GM21367 (cell line): ENCODE measurements around the gene ATG13.

Source experiments
- ATAC-seq: cut with Tn5 transposase; IDR thresholded peaks from one replicate; pipeline ENCODE4 v1.9.1; 2021; ENCODE audit not compliant: unreplicated experiment

Gene ATG13

DNA sequence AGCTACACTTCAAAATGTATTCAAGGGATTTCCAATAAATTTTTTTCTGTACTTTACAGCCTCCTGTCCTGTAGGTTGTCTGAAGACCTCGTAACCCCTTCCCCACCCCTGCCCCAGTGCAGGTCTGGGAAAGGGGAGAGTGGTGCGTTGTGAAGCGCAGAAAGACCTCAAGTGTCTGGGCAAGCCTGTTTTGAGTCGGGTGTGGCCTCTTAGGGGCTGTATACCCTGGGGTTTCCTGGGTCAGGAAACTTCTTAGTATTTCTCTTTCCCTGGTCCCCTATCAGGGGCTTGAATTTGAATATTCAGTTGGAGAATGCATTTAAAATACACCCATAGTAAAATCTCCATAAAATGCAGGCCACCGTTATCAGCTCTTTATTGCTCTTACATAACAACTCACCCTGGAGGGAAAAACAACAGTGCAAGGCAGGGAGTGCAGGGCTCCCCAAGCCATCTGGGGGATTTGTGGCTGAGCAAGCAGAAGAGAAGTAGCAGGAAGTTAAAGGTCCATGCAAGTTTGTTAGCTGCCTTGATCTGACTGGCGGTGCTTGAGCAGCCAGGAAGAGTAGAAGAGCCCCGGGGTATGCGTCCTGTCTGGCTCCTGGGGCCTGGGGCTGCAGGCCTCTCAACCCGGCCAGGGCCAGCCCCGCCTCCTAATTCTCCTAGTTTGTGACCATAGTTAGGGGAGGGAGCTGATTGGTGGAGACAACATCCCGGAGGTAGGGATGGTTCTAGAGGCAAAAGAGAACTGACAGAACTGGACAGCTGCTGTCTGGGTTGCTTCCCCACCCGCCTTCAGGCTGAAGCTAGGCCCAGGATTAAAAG lies 57.3 kb downstream of the ATG13 start:
- ATAC-seq, result no peak

DNA sequence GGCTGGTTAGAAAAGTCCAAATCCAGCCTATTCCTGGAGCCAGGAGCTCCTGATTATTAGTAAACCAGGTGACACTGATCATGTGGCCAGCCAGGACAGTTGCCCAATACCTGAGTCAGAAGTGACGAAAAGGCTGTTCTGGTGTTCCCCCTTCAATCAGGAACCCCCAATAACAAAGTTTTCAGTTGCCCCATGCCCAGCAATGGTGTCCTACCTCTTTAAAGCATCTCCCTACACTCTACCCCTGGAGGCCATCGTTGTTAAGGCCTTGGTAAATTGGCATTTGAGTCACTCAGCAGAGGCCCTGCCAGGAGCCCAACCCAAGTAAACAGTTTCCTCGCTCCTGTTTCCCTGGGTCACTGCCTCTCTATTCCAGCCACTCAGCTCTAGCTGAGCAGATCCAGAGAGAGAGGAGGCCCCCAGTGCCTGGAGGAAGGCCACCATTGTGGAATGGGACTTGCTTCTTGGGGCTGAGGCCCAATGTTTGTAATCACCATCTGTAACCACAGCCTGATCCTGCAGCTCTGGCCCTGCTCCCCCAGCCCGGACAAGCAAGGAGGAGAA lies 58.0 kb downstream of the ATG13 start:
- ATAC-seq, result no peak

DNA sequence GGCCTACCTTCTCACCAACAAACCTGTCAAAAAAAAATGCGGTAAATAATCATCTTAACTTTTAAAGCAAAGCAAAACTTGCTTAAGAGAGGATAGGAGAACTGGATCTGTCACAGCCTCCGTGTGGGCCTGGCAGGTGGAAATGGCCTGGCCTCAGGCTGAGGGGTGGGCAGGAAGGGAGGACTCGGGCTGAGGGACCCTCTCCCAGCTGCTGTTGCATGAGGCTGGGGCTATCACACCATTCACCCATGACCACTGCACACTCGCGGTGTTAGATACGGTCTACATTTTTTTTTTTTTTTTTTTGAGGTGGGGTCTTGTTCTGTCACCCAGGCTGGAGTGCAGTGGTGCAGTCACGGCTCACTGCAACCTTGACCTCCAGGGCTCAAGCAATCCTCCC lies 58.6 kb downstream of the ATG13 start:
- ATAC-seq, result no peak

DNA sequence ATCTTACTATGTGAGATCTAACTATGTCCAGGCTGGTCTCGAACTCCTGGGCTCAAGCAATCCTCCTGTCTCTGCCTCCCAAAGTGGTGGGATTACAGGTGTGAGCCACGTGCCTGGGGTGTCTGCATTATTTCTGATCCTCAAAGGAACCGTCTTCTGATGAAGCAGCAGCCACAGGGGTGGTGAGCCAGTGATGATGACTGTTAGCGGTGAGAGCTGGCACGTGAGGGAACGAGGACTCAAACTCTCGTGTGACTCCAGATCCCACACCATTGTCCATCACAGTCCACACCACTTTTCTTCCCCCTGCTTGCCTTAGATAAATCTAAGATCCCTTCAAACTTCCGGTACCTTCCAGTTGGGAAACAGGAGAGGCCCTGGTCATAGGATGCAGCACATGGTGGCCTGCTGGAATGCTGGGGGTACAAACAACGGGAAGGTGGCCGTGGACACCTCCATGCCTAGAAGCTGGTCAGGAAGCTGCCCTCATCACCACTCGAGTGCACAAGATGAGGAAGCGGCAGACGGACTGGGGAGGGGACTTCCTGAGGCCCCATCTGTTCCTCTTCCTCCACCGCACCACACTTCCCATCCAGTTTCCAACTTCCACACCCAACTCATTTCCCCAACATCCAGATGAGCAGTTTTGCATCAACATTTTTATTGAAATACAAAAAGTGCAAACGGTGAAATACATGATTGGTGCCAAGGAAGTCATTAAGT lies 59.2 kb downstream of the ATG13 start:
- no peak for ATAC-seq

DNA sequence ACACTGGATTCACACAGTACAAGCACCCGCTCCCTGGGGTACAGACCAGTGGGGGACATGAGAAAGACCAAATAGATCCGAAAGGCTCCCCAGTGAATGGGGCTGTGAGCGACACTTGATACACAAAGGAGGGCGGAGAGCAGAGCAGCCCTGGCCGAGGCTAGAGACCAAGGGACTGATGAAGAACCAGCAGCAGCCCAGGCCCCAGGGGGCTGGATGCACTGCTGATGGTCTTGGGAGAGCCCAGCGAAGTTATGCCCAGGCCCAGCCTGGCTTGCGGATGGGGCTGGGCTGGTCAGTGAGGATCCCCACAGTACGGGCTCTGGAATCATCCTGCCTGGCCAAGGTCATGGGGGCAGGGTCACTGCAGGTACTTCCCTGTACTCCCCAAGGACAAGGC lies 59.8 kb downstream of the ATG13 start:
- ATAC-seq, result no peak

DNA sequence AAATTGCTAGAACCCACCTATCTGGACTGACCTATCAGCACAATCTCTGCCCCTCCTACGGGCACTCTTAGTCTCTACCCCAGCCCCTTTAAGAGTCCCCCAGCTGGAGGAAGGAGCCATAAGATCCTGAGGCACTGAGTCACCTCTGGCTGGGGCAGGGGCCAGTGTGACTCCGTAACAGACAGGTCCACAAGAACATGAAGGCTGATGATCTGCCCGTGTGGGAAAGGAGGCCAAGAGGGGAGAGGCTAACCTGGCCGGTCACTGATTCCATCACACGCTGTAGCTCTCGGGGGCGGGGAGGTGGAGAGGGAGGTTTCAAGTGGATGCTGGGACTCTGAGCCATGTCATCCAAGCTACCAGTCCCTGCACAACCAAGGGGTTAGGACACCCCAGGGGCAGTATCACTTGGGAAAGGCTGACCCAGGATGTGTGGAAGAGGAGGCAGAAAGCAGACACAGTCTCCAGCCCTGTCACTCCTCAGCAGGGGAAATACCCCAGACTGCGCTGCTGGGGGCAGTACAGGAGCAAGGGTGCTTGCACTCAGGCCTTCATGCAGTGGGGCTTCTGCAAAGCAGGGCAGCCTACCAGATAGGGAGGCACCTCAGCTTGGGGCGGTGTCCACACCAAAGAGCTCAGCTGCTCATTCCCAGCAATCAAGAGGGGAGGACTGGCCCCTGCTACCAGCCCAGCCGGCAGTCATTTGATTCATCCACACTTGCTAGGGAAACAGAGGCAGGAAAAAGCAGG lies 60.8 kb downstream of the ATG13 start:
- ATAC-seq, result no peak

DNA sequence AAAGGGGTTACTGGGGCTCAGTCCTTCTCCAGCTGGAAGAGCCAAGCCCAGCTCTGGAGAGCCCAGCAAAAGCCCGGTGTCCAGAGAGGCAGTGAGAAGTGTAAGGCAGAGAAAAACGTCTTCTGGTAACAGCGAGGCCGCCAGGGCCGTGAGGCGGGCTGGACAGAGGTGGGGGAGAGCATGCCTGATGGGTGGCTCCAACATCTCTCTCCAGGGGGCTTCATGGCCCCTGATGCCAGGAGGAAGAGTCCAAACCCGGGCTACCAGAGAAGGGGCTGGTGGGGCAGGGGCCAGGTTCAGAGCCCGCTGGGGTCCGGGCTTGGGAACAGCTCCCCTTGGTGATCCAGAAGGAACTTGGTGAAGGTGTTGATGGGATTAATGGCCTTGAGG lies 61.4 kb downstream of the ATG13 start:
- no peak for ATAC-seq

DNA sequence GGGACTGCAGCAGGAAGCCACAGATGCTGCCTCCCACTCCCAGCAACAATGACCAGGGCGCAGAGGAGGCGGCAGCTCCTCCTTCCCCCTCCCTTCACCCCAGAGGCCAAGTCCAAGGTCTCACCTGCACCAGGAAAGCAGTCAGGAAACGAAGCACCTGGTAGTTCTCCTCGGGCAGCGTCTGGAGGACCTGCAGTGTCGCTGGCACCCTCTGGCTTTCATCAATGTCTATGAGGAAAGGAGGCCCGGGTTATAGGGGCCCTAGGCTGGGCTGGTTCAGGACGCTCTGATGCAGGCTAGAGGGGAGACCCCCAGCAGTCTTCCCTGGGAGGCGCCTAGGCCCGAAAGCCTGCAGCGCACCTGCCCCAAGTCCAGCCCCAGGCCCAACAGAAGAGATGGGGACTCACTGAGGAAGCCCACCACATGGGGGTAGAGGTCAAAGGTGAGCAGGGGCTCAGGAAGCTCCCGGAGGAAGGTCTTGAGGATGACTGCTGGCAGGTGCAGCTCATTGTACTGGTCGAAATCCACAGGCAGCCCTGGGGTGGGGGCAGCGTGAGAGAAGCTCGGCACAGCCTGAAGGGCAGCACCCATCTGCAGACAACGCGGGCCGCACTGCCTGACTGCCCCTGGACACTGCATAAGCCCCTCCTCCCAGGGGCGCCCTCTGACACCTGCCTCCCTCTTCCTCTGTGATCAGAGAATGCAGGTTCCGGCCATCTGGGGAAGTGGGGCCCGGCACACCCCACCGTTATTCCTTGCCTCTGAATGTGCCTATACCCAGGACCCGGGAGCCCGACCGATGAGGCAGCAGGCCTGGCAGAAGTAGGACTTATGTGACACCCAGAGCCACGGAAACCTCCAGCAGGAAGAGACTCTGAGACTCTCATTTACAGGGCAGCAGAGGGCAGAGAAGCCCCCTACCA lies 62.1 kb downstream of the ATG13 start:
- ATAC-seq, result no peak

DNA sequence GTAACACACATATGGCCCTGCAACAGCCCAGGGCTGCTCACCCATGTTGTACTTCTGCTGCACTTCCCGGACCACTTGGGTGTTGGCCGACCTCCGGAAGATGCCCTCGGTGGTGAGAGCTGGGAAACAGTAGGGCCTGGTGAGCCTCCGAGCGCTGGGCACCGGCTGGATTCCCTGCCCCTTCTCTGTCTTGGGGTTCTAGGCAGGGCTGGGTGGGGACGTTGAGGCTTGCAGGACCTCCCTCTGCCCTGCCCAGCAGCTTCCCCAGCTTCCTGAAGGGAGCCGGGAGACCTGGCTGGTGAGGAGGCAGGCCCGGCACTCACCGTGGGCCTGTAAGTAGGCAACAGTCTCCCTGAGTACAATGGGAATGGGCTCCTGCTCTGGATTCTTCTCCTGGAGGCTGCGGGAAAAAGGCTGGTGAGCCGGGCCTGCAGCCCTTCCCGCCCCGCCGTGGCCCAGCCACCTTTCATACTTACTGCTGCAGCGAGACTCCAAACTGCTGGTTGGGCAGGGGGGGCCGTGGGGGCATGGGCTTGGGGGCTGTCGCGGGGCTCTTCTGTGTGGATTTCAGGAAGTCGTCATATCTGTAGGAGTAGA lies 62.9 kb downstream of the ATG13 start:
- no peak for ATAC-seq

DNA sequence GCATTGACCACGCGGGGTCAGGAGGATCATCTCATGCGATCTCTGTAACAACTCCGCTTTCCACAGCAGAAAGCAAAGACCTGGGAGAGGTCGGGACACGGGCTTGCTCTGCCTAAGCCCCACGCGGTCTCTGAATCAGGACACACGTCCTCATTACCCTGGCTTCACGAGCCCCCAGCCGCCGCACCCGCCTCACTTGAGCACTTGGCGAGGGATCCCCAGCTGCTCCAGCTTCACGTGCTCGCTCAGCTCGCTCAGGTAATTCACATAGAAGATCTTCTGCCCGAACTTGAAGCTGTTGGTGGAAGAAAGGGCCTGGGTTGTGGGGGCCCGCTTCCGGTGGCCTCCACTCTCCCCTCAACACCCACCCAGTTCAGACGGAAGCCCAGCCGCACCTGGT lies 63.5 kb downstream of the ATG13 start:
- ATAC-seq, result no peak

DNA sequence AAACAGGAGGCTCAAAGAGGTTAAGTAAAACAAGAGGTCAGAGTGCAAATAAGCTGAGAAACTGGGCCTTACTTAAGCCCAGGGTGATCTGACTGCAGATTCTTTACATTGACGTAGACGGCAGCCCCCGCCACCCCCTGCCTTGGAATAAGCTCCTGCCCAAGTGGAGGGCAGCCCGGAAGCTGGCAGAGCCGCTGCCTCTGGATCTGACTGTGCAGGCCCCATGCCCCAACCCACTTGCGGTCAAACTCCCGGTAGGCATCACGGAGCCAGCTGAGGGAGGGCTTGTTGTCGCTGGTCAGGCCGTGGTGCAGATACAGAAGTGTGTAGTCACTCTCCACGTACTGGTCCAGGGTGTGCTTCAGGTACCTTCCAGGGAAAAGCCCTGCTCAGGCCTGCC lies 64.5 kb downstream of the ATG13 start:
- ATAC-seq, result no peak

DNA sequence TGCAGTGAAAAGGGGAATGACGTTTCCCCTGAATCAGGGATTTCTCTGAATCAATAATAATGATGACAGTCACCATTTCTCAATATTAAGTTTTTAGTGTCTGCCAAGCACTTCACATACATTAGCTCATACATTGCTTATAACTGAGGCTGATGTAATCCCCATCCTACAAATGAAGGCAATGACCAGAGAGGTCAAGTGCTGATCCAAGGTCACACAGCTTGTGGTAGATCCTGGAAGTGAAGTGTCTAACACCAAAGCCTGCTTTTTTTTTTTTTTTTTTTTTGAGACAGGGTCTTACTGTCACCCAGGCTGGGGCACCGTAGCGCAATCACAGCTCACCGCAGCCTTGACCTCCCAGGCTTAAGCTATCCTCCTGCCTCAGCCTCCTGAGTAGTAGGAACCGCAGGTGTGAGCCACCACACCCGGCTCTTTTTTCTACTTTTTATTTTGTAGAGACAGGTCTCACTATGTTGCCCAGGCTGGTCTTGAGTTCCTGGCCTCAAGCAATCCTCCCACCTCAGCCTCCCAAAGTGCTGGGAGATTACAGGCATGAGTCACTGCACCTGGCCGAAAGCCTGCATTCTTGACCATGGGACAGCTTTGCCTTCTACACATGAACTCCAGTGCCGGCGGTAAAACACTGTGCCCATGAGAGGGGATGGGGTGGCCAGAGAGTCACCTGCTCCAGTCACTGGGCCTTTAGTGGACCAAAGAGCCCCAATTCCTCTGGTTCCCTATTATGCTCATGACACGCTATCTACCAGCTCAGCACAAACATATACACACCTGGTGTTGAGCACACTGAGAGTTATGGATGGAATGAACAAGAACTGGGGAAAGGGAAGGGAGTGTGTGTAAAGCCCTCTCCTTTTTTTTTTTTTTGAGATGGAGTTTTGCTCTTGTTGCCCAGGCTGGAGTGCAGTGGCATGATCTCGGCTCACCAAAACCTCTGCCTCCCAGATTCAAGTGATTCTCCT lies 65.7 kb downstream of the ATG13 start:
- ATAC-seq, result no peak

DNA sequence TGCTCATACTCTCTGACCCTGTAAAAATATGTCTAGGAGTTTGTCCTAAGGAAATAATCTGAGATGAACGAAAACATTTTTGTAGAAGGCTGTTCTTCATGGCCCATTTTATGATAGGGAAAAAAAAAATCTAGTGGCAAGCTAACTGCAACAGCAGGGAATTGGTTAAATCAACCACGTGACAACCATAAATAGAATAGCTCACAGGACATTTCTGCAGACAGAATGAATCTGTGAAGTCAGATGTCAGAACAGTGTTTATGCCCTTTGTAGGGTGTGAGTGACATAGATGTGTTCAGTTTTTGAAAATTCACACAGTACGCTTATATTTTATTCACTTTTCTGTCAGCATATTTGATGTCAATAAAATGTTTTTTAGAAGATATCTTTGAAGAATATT lies 67.0 kb downstream of the ATG13 start:
- ATAC-seq, result no peak

DNA sequence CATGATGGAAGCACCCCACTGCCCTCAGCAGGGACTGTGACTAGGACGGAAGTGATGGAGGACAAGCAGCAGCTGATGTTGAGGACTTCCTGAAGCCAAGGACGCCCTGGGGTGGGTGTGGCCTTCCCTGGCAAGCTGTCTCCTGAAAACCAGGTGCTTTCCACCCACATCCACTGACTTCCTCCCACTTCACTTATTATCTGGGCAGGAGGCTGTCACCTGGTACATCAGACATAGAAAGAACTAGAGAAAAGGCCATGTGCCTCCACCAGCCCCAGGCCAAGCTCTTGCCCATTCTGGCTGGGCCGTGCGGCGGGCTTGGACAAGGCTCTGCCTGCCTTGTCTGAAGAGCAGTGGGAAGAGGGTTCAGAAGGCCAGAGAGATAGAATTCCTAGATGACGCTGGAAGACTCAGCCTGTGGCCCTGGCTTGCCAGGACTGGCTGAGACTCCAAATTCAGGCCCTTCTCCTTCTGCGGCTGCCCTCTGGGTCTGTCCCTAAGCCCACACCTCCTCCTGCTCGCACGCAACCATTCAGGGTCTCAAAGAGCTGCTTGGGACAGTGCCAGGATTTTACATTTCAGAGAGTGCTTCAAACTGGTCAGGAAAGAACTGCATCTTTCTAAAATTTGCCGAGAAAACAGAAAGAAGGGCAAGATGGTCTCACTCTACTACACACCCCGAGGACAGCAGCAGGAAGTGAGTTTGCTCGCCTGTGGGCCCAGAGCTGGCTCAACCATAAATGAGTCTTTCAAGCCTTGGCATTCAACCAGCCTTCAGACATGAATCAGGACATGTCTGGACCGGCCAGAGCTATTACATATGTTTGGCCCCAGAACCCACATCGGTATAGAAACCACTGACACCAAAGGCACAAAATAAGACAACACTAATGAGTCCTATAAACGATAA lies 69.8 kb downstream of the ATG13 start:
- ATAC-seq, result no peak

DNA sequence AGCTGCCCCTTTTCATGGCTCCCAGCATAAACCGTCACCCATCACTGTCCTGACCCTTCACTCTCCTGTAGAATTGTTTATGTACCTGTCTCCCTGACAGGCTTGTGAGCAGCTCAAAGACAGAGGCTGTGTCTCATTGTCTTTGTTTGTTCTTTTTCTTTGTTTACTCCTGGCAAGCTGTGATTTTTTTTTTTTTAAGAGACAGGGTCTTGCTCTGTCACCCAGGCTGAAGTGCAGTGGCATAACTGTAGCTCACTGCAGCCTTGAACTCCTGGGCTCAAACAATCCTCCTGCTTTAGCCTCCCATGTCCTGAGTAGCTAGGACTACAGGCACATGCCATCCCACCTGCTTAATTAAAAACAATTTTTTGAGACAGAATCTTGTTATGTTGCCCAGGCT lies 73.3 kb downstream of the ATG13 start:
- ATAC-seq, result no peak

DNA sequence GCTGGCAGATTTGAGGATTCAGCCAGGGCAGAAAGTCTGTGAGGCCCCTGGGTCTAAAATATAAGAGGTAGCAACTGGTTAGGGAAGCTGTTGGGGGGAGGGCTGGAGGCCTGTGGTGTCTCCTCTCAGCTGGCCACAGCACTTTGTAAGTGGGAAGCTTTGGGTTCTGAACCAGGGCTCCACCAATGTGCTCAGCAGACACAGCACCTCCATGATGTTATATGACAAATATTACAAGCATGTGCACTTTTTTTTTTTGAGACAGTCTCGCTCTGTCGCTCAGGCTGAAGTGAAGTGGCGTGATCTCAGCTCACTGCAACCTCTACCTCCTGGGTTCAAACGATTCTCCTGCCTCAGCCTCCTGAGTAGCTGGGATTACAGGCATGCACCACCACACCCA lies 75.1 kb downstream of the ATG13 start:
- no peak for ATAC-seq

DNA sequence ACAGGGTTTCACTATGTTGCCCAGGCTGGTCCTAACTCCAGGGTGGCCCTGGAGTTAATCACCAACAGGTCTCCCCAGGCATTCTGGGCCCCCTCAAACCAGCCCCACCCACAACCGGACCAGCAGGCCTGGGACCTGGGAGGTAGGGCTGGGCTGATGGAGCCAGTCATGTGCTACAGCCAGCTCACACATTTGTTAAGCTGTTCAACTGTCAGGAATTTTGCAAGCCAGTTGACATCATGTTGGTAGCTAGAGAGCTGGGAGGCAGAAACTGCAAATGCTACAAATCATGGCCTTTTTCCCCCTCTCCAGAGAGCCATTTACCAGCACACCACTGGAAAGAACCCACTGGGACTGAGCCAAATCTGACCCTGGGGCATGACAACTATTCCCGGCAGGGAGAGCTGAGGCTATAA lies 76.3 kb downstream of the ATG13 start:
- ATAC-seq, result no peak

DNA sequence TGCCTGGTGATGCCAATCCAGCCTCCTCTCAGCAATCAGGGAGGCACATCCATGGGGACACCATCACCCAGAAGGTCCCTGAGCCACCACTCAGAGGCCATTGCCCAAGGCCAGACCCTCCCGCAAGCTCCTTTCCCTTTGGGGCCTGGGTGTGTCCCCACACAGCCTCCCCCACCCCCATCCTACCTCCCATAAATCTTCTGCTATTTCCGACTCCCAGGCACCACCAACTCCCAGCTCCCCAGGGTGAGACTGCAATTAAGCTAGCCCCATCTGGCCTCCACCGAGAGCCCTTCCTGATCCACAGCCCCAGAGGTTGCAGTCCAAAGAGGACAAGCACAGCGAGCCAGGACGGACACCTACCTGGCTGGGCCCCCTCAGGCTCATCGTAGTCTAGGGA lies 76.7 kb downstream of the ATG13 start:
- no peak for ATAC-seq
